ENCODE measurements around the gene PRKCQ.

PRKCQ gene

DNA sequence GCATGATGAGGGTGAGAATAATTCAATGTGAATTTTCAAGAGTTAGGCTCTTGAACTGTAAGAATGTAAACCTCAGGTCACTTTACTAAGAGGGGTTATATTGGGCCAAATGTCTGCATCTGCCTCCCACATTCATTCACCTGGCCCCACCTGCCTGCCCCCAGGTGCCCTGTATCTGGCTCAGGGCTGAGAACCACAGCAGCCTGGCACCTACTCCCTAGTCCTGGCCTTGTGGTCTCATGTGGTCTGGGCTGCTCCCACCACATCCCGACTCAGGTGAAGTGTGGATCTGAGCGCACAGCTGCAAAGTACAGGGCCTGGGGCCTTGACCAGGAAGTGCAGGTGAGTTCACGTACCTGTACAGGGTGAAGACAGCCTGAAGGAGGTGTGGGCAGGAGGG lies 195.2 kb downstream of the PRKCQ start:
- TF ChIP-seq, protein P1, sequence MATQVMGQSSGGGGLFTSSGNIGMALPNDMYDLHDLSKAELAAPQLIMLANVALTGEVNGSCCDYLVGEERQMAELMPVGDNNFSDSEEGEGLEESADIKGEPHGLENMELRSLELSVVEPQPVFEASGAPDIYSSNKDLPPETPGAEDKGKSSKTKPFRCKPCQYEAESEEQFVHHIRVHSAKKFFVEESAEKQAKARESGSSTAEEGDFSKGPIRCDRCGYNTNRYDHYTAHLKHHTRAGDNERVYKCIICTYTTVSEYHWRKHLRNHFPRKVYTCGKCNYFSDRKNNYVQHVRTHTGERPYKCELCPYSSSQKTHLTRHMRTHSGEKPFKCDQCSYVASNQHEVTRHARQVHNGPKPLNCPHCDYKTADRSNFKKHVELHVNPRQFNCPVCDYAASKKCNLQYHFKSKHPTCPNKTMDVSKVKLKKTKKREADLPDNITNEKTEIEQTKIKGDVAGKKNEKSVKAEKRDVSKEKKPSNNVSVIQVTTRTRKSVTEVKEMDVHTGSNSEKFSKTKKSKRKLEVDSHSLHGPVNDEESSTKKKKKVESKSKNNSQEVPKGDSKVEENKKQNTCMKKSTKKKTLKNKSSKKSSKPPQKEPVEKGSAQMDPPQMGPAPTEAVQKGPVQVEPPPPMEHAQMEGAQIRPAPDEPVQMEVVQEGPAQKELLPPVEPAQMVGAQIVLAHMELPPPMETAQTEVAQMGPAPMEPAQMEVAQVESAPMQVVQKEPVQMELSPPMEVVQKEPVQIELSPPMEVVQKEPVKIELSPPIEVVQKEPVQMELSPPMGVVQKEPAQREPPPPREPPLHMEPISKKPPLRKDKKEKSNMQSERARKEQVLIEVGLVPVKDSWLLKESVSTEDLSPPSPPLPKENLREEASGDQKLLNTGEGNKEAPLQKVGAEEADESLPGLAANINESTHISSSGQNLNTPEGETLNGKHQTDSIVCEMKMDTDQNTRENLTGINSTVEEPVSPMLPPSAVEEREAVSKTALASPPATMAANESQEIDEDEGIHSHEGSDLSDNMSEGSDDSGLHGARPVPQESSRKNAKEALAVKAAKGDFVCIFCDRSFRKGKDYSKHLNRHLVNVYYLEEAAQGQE (IDR thresholded peaks at IDR 0.05; ENCODE audit: insufficient replicate concordance, low read depth), result no peak
- TF ChIP-seq SPI1 (IDR thresholded peaks at IDR 0.05; ENCODE audit: borderline replicate concordance, low read depth) (no peak), POLR2AphosphoS5 (IDR thresholded peaks at IDR 0.05; ENCODE audit: low read depth) (no peak), GABPA (IDR thresholded peaks at IDR 0.05; ENCODE audit: low read depth) (no peak)
- TF ChIP-seq, protein P2, sequence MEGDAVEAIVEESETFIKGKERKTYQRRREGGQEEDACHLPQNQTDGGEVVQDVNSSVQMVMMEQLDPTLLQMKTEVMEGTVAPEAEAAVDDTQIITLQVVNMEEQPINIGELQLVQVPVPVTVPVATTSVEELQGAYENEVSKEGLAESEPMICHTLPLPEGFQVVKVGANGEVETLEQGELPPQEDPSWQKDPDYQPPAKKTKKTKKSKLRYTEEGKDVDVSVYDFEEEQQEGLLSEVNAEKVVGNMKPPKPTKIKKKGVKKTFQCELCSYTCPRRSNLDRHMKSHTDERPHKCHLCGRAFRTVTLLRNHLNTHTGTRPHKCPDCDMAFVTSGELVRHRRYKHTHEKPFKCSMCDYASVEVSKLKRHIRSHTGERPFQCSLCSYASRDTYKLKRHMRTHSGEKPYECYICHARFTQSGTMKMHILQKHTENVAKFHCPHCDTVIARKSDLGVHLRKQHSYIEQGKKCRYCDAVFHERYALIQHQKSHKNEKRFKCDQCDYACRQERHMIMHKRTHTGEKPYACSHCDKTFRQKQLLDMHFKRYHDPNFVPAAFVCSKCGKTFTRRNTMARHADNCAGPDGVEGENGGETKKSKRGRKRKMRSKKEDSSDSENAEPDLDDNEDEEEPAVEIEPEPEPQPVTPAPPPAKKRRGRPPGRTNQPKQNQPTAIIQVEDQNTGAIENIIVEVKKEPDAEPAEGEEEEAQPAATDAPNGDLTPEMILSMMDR (IDR thresholded peaks at IDR 0.05; ENCODE audit: insufficient read depth, low read length), result no peak
- no peak for DNase-seq (ENCODE audit: low read depth in 1 of 2, low spot score in 1 of 2)
- Histone ChIP-seq H3K27me3 (ENCODE audit: insufficient read depth, poor library complexity, severe bottlenecking) (no peaks in the 10 kb centered on the region), H3K27ac (replicated peaks) (no peak overlapping the region), H3K4me3 (replicated peaks; ENCODE audit: insufficient read depth, low read length) (no peak overlapping the region)

DNA sequence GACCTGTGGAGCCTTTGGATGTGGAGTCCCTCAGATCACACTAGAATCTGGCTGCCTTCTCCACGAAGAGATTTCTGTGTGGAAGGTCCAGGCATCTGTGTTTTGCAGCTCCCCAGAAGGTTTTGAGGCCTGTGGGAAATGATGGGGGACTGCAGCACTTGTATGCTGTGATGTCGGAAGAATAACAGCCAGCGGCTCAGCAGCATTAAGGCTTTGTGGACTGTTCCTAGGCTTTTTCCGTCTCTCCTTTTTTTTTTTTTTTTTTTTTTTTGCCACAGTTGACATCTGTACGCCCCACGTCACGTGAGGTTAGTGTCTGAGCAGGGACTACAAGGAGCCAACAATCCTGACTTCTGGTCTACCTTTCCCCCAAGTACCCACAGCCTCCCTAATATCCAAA lies 196.0 kb downstream of the PRKCQ start:
- no peak for DNase-seq (ENCODE audit: low read depth in 1 of 2, low spot score in 1 of 2)
- H3K4me3 ChIP-seq (replicated peaks; ENCODE audit: insufficient read depth, low read length), result no peak overlapping the region
- no peak for TF ChIP-seq POLR2AphosphoS5 (IDR thresholded peaks at IDR 0.05; ENCODE audit: low read depth)
- TF ChIP-seq, protein P2 (IDR thresholded peaks at IDR 0.05; ENCODE audit: insufficient read depth, low read length), result no peak
- no peak for TF ChIP-seq SPI1 (IDR thresholded peaks at IDR 0.05; ENCODE audit: borderline replicate concordance, low read depth)
- no peak for TF ChIP-seq GABPA (IDR thresholded peaks at IDR 0.05; ENCODE audit: low read depth)
- TF ChIP-seq, protein P1 (IDR thresholded peaks at IDR 0.05; ENCODE audit: insufficient replicate concordance, low read depth), result no peak
- no peaks in the 10 kb centered on the region for H3K27me3 ChIP-seq (ENCODE audit: insufficient read depth, poor library complexity, severe bottlenecking)
- no peak overlapping the region for H3K27ac ChIP-seq (replicated peaks)

DNA sequence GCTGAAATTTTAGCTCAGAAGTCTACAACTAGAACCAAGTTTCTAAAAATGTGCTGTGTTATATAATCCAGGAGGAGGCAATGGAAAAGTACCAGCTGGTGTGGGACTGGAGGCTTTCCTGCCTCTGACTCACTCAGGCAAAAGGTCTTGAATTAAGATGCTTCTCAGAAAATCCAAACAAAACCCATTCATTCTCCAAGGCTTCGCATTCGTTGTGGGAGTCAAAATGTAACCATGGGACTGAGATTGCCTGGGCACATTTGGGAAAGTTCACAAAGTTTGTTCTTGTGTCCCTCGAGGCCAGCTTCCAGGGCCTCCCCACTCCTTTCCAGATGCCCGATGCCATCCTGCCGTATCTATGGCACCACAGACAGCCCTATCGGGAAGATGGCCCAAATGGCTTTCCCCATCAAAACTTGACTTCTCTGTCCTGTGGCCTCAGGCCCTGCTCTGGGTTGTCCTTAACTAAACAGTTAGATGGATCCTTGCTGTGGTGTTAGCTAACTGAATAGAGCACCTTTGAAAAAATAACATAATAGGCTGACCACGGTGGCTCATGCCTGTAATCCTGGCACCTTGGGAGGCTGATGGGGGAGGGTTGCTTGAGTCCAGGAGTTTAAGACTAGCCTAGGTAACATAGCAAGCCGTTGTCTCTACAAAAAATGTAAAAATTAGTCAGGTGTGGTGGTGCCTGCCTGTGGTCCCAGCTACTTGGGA lies 196.8 kb downstream of the PRKCQ start:
- TF ChIP-seq, protein P2 (IDR thresholded peaks at IDR 0.05; ENCODE audit: insufficient read depth, low read length), result no peak
- TF ChIP-seq, protein P1 (IDR thresholded peaks at IDR 0.05; ENCODE audit: insufficient replicate concordance, low read depth), result no peak
- TF ChIP-seq SPI1 (IDR thresholded peaks at IDR 0.05; ENCODE audit: borderline replicate concordance, low read depth) (no peak), POLR2AphosphoS5 (IDR thresholded peaks at IDR 0.05; ENCODE audit: low read depth) (no peak)
- Histone ChIP-seq H3K27me3 (ENCODE audit: insufficient read depth, poor library complexity, severe bottlenecking) (no peaks in the 10 kb centered on the region), H3K4me3 (replicated peaks; ENCODE audit: insufficient read depth, low read length) (no peak overlapping the region), H3K27ac (replicated peaks) (no peak overlapping the region)
- no peak for DNase-seq (ENCODE audit: low read depth in 1 of 2, low spot score in 1 of 2)

Data from HL-60 (cell line).